OCI-LY1 (cell line): ENCODE data around the gene TP53RK.

Source experiments
- H2AFZ ChIP-seq: fragments of 200-600 bp; sonication (generic), shearing (Covaris generic); 2 replicates; pipeline ENCODE4 v1.6.0; 2014; ENCODE audit warnings: antibody characterized with exemption, mild to moderate bottlenecking, low read length
- H3F3A ChIP-seq: fragments of 200-600 bp; sonication (generic), shearing (Covaris generic); 2 replicates; pipeline ENCODE4 v1.6.0; 2014; ENCODE audit warnings: mild to moderate bottlenecking, antibody characterized with exemption, low read length, moderate library complexity; ENCODE audit not compliant: insufficient read depth
- H3K27ac ChIP-seq: fragments of 200-600 bp; sonication (generic); 2 replicates; pipeline ENCODE4 v1.5.1; 2014; ENCODE audit warnings: low read length, mixed run types, mild to moderate bottlenecking, low read depth; ENCODE audit not compliant: poor library complexity, severe bottlenecking
- H3K27me3 ChIP-seq: fragments of 200-600 bp; sonication (generic); 2 replicates; pipeline ENCODE4 v1.6.0; 2014; ENCODE audit warnings: antibody characterized with exemption, mild to moderate bottlenecking, low read length, moderate library complexity; ENCODE audit not compliant: insufficient read depth
- H3K36me3 ChIP-seq: fragments of 200-600 bp; sonication (generic); 2 replicates; pipeline ENCODE4 v1.6.1; 2014; ENCODE audit warnings: mild to moderate bottlenecking, antibody characterized with exemption, low read length, moderate library complexity, mixed read lengths; ENCODE audit not compliant: insufficient read depth
- H3K4me1 ChIP-seq: fragments of 200-600 bp; sonication (generic); 2 replicates; pipeline ENCODE4 v1.5.1; 2014; ENCODE audit warnings: mild to moderate bottlenecking, low read length, moderate library complexity; ENCODE audit not compliant: insufficient read depth, severe bottlenecking
- H3K4me2 ChIP-seq: fragments of 200-600 bp; sonication (generic), shearing (Covaris generic); 2 replicates; pipeline ENCODE4 v1.6.1; 2014; ENCODE audit warnings: low read length
- H3K4me3 ChIP-seq: fragments of 200-600 bp; sonication (generic); 2 replicates; pipeline ENCODE4 v1.5.1; 2014; ENCODE audit warnings: low read length, low read depth, mild to moderate bottlenecking, mixed read lengths; ENCODE audit not compliant: poor library complexity, severe bottlenecking
- H3K79me2 ChIP-seq: fragments of 200-600 bp; shearing (Covaris generic); 2 replicates; pipeline ENCODE4 v1.6.1; 2016; ENCODE audit warnings: mixed run types, low read length, mixed read lengths; ENCODE audit not compliant: insufficient read depth
- H3K9ac ChIP-seq: fragments of 200-600 bp; sonication (generic), shearing (Covaris generic); 2 replicates; pipeline ENCODE4 v1.6.1; 2014; ENCODE audit warnings: mild to moderate bottlenecking, low read length, mixed read lengths
- H3K9me2 ChIP-seq: fragments of 200-600 bp; sonication (generic), shearing (Covaris generic); 2 replicates; pipeline ENCODE4 v1.6.1; 2014; ENCODE audit warnings: low read depth, mild to moderate bottlenecking, low read length, mixed read lengths
- H3K9me3 ChIP-seq: fragments of 200-600 bp; shearing (Covaris generic); 2 replicates; pipeline ENCODE4 v1.6.1; 2014; ENCODE audit warnings: low read length, mixed read lengths
- H4K20me1 ChIP-seq: fragments of 200-600 bp; sonication (generic), shearing (Covaris generic); 2 replicates; pipeline ENCODE4 v1.6.0; 2016; ENCODE audit warnings: mild to moderate bottlenecking, low read length; ENCODE audit not compliant: insufficient read depth
- CTCF ChIP-seq: fragments of 200-600 bp; sonication (generic), shearing (Covaris generic); IDR thresholded peaks from 2 replicates; pipeline ENCODE4 v1.5.1; 2017; ENCODE audit warnings: mild to moderate bottlenecking, antibody characterized with exemption, low read length, moderate library complexity, mixed read lengths
- EZH2 ChIP-seq: fragments of 200-600 bp; sonication (generic), shearing (Covaris generic); IDR thresholded peaks from 2 replicates; pipeline ENCODE4 v1.8.0; 2017; ENCODE audit warnings: borderline replicate concordance, mixed run types, mild to moderate bottlenecking, antibody characterized with exemption, low read length, moderate library complexity, mixed read lengths

TP53RK gene

GRCh38 chr20:46709459-46710152, 20.4 kb upstream of the TP53RK start, which contains the start of gene SLC2A10:
Gene SLC2A10 (plus strand): TSS chr20:46709649. CDS start chr20:46709737, 88 bp downstream.
- Histone ChIP-seq H3K9ac (no peak within 1 kb of the TSS), H2AFZ (no peak within 1 kb of the TSS), H3K79me2 (no peaks in the 10 kb centered on the region), H3K27ac (no peak within 1 kb of the TSS), H3K4me3 (no peak within 1 kb of the TSS), H3F3A (no peaks in the 10 kb centered on the region), H3K9me2 (no peaks in the 10 kb centered on the region), H3K27me3 (peaks cover 3% of the 10 kb centered on the region; the same call in 1 of the 2 replicates), H3K9me3 (peaks cover 5% of the 10 kb centered on the region; the same call in 1 of the 2 replicates), H3K4me1 (no peaks in the 10 kb centered on the region), H3K4me2 (no peak within 1 kb of the TSS), H4K20me1 (no peaks in the 10 kb centered on the region), H3K36me3 (no peaks in the 10 kb centered on the region; the same call in 1 of the 2 replicates)
- TF ChIP-seq CTCF, result no peak
- no peak for TF ChIP-seq EZH2

DNA sequence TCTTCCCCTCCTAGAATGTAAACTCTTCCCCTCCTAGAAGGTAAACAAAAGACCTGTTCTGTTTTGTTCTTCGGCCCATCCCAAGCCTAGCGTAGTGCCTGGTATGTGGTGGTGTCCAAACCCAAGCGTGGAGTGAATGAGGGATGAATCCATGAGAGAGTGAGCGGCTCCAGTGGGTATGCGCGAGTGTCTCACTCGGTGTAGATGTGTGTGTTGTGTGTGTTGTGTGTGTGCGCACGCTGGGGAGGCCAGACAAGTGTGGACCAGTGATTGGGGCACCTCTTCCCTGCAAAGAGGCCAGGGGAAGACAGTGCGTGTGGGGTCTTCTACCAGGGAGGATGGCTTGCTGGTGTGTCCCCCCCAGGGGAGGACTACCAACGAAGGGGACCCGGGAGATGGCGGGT, 19.8 kb upstream of the TP53RK start:
- no peaks in the 10 kb centered on the region for H3F3A ChIP-seq
- no peak overlapping the region for H3K4me3 ChIP-seq
- H3K36me3 ChIP-seq, result no peaks in the 10 kb centered on the region; the same call in 1 of the 2 replicates
- no peaks in the 10 kb centered on the region for H4K20me1 ChIP-seq
- peaks cover 3% of the 10 kb centered on the region; the same call in 1 of the 2 replicates for H3K27me3 ChIP-seq
- peaks cover 5% of the 10 kb centered on the region; the same call in 1 of the 2 replicates for H3K9me3 ChIP-seq
- no peaks in the 10 kb centered on the region for H3K9me2 ChIP-seq
- H3K9ac ChIP-seq, result no peak overlapping the region
- H3K27ac ChIP-seq, result no peak overlapping the region
- H3K79me2 ChIP-seq, result no peaks in the 10 kb centered on the region
- no peak for TF ChIP-seq CTCF
- no peak for TF ChIP-seq EZH2
- H3K4me2 ChIP-seq, result no peak overlapping the region
- H3K4me1 ChIP-seq, result no peaks in the 10 kb centered on the region
- no peak overlapping the region for H2AFZ ChIP-seq

- H3K9ac ChIP-seq, result no peak overlapping the region
- no peaks in the 10 kb centered on the region for H3F3A ChIP-seq
- no peaks in the 10 kb centered on the region for H3K79me2 ChIP-seq
- peaks cover 3% of the 10 kb centered on the region; the same call in 1 of the 2 replicates for H3K27me3 ChIP-seq
- H3K4me3 ChIP-seq, result no peak overlapping the region
- no peak overlapping the region for H3K27ac ChIP-seq
- H2AFZ ChIP-seq, result no peak overlapping the region
- no peaks in the 10 kb centered on the region for H3K4me1 ChIP-seq
- no peaks in the 10 kb centered on the region for H3K9me2 ChIP-seq
- no peaks in the 10 kb centered on the region; the same call in 1 of the 2 replicates for H3K36me3 ChIP-seq
- no peaks in the 10 kb centered on the region for H4K20me1 ChIP-seq
- peak; percentile 56; the same call in 1 of the 2 replicates for TF ChIP-seq CTCF
- no peak for TF ChIP-seq EZH2
- H3K4me2 ChIP-seq, result no peak overlapping the region
- peaks cover 5% of the 10 kb centered on the region; the same call in 1 of the 2 replicates for H3K9me3 ChIP-seq
Measured at GRCh38 chr20:46708172-46708860, 19.1 kb upstream of the TP53RK start.
